NT2/D1 (cell line): ENCODE results near the gene OTOP3.

Source experiments
- SUZ12 ChIP-seq: IDR thresholded peaks from 2 replicates; pipeline ENCODE4 v1.6.1; 2011; ENCODE audit not compliant: insufficient read length, insufficient read depth; ENCODE audit errors: extremely low read depth
- ZNF274 ChIP-seq: IDR thresholded peaks from 2 replicates; pipeline ENCODE4 v1.6.1; 2011; ENCODE audit warnings: mild to moderate bottlenecking, low read depth, low read length

DNA sequence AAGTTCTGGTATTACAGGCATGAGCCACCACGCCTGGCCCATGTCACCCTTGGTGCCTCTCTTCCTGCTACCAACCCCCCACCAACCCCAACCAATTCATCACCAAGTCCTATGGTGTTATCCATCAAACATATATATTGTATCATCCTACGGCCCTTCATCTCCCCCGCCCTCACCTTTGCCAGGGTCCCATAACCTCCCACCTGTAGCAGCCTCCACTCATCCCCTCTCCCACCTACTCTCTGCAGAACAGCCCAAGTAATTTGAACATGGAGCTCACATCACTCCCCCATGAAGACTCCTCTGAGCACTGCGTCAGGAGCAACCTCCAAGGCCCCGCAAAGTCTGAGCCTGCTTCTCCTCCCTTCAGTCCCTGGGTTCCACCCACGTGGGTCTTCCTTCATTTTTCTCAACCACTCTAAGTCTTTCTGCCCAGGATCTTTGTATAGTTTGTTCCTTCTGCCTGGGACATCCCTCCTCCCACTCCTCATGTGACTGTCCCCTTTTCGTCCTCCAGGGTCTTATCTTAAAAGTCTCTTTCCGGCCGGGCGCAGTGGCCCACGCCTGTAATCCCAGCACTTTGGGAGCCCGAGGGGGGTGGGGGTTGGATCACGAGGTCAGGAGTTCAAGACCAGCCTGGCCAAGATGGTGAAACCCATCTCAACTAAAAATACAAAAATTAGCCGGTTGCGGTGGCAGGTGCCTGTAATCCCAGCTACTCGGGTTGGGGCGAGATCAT lies 43.9 kb downstream of the OTOP3 start:
- TF ChIP-seq SUZ12 (no peak), ZNF274 (no peak)
